Activated CD4-positive, alpha-beta T cell treated with anti-CD3 and anti-CD28 coated beads, Interleukin-10, Interleukin-2, amounts not matched to agents 100 ng/mL and 50 ng/mL, durations not matched to agents 16 hours and 8 hours (primary cell): Measurements from ENCODE around the gene DDX39B.

Source experiments
- DNase-seq: peaks from one replicate; pipeline ENCODE4 v3.0.0-alpha.2; 2020

DDX39B gene

DNA sequence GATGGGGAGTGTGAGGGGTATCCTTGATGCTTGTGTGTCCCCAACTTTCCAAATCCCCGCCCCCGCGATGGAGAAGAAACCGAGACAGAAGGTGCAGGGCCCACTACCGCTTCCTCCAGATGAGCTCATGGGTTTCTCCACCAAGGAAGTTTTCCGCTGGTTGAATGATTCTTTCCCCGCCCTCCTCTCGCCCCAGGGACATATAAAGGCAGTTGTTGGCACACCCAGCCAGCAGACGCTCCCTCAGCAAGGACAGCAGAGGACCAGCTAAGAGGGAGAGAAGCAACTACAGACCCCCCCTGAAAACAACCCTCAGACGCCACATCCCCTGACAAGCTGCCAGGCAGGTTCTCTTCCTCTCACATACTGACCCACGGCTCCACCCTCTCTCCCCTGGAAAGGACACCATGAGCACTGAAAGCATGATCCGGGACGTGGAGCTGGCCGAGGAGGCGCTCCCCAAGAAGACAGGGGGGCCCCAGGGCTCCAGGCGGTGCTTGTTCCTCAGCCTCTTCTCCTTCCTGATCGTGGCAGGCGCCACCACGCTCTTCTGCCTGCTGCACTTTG, 33.6 kb upstream of the DDX39B start, which contains the start of gene TNF:
TSS of gene TNF (plus strand) at position 231 of the 567 bp plus-strand sequence. CDS start at position 408, 177 bp downstream.
- peak; percentile 96 for DNase-seq

DNA sequence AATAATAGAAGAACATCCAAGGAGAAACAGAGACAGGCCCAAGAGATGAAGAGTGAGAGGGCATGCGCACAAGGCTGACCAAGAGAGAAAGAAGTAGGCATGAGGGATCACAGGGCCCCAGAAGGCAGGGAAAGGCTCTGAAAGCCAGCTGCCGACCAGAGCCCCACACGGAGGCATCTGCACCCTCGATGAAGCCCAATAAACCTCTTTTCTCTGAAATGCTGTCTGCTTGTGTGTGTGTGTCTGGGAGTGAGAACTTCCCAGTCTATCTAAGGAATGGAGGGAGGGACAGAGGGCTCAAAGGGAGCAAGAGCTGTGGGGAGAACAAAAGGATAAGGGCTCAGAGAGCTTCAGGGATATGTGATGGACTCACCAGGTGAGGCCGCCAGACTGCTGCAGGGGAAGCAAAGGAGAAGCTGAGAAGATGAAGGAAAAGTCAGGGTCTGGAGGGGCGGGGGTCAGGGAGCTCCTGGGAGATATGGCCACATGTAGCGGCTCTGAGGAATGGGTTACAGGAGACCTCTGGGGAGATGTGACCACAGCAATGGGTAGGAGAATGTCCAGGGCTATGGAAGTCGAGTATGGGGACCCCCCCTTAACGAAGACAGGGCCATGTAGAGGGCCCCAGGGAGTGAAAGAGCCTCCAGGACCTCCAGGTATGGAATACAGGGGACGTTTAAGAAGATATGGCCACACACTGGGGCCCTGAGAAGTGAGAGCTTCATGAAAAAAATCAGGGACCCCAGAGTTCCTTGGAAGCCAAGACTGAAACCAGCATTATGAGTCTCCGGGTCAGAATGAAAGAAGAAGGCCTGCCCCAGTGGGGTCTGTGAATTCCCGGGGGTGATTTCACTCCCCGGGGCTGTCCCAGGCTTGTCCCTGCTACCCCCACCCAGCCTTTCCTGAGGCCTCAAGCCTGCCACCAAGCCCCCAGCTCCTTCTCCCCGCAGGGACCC, 32.6 kb upstream of the DDX39B start:
- peak; percentile 65 for DNase-seq

DNA sequence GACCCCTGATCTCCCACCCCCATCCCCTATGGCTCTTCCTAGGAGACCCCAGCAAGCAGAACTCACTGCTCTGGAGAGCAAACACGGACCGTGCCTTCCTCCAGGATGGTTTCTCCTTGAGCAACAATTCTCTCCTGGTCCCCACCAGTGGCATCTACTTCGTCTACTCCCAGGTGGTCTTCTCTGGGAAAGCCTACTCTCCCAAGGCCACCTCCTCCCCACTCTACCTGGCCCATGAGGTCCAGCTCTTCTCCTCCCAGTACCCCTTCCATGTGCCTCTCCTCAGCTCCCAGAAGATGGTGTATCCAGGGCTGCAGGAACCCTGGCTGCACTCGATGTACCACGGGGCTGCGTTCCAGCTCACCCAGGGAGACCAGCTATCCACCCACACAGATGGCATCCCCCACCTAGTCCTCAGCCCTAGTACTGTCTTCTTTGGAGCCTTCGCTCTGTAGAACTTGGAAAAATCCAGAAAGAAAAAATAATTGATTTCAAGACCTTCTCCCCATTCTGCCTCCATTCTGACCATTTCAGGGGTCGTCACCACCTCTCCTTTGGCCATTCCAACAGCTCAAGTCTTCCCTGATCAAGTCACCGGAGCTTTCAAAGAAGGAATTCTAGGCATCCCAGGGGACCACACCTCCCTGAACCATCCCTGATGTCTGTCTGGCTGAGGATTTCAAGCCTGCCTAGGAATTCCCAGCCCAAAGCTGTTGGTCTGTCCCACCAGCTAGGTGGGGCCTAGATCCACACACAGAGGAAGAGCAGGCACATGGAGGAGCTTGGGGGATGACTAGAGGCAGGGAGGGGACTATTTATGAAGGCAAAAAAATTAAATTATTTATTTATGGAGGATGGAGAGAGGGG, 31.7 kb upstream of the DDX39B start:
- no peak for DNase-seq

- peak; percentile 88 for DNase-seq
Measured at GRCh38 chr6:31572041-31572911, 30.5 kb upstream of the DDX39B start, which contains the start of gene LTA. Gene LTA, plus strand, starts transcription at chr6:31572289. Its CDS starts 454 bp downstream, at chr6:31572743.

DNA sequence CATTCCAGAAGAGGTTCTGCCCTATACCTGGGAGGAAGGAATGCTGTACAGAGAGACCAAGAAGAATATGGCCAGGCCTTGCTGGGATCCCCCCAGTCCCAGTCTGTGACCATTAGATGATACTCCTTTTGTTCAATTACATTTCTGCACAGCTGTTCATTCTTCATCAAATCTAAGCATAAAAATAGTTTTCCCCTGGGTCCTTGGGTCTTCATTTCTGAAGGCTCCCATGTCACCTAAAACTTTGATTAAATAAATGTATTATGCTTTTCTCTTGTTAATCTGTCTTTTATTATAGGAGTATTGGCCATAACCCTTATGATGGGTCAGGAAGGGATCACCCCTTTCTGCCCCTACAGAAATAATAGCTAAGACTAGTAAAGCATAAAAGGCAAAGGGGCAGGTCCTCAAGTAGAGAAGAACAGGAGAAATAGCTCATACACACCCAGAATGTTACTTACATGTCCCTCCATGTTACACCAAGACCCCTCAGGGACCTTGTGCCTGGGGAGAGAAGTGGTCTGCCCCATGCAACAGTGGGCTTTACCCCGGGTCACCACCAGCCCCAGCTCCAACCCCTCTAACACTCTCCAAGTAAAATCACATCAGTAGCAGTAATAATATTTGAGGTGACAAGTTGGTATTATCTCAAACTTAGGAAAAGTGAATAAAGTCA, 28.2 kb upstream of the DDX39B start:
- DNase-seq, result no peak

GRCh38 chr6:31568537-31568961, 26.7 kb upstream of the DDX39B start:
- DNase-seq, result peak; percentile 96

DNA sequence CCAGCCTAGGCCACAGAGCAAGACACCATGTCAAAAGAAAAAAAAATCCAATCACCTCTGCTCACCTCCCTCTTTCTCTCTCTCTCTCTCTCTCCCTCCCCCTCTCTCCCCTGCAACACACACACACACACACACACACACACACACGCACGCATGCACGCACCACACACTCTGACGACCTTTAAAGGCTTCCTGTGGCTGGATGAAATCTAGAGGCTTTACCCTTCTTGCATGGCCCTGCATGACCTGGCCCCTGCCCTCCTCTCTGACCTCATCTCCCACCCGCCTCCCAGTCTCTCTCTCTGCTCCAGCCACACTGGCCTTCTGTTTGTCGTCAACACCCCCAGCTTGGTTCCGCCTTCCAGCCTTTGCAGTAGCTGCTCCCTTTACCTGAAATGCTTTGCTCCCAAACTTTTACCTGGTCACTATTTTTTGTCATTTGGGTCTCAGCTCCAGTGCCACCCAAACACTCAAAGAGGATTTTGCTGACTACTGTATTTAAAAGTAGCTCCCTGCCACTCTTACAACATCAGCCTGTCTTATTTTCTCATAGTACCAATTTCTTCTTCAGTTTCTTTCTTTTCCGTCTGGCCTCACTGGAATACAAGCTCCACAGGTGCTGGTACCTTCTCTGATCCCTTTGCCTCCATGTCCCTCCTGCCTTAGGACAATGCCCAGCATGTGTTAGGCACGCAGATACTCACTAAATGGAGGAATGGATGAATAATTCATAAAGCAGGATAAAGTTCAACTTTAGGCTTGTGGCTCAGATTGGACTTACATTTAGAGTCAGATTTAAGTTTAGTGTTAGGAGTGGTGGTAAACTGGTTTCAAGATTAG, 25.9 kb upstream of the DDX39B start:
- DNase-seq, result peak; percentile 47

DNA sequence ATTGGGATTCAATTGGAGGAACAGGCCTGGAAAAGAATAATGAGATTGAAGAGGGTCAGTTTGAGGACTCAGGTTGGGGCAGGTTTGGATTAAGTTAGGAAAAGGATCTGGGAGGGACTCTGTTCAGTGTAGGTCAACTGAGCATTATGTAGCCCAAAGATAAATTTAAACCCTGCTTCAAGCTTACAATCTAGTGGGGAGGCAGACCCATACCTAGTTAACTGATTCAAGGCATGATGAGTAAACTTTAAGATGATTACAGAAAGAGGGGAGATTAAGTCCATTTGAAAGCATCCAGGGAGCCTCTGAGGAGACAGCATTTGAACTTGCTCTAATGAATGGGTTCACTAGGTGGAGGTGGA, 18.9 kb upstream of the DDX39B start:
- DNase-seq, result no peak

- DNase-seq, result peak; percentile 89
Measured at GRCh38 chr6:31559958-31560696, 18.3 kb upstream of the DDX39B start.

DNA sequence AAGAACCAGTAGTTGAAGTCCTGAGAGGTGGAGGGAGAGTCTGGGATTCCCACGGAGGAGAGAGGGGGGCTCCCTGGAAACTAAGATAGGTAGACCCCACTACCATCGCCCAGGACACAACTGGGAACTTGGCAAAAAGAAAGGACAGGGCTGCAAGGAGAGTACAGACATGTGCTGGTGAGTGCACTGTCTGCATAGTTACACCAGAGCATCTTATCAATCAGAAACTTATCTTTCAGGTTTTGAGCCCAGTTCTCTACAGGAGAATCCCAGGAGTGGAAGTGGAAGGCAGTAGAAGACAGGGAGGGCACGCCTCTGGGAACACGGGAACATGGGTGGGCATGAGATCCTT, 17.8 kb upstream of the DDX39B start:
- no peak for DNase-seq

GRCh38 chr6:31558631-31559500, 17.1 kb upstream of the DDX39B start:
- DNase-seq, result peak; percentile 81

DNA sequence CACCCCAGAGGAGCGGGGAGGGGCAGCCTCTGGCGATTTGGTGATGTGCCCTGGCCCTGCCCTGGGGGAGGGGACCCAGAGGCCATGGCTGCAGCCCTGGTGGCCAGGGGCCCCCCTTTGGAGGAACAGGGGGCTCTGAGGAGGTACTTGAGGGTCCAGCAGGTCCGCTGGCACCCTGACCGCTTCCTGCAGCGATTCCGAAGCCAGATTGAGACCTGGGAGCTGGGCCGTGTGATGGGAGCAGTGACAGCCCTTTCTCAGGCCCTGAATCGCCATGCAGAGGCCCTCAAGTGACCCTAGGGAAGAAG, 16.5 kb upstream of the DDX39B start:
- no peak for DNase-seq

DNA sequence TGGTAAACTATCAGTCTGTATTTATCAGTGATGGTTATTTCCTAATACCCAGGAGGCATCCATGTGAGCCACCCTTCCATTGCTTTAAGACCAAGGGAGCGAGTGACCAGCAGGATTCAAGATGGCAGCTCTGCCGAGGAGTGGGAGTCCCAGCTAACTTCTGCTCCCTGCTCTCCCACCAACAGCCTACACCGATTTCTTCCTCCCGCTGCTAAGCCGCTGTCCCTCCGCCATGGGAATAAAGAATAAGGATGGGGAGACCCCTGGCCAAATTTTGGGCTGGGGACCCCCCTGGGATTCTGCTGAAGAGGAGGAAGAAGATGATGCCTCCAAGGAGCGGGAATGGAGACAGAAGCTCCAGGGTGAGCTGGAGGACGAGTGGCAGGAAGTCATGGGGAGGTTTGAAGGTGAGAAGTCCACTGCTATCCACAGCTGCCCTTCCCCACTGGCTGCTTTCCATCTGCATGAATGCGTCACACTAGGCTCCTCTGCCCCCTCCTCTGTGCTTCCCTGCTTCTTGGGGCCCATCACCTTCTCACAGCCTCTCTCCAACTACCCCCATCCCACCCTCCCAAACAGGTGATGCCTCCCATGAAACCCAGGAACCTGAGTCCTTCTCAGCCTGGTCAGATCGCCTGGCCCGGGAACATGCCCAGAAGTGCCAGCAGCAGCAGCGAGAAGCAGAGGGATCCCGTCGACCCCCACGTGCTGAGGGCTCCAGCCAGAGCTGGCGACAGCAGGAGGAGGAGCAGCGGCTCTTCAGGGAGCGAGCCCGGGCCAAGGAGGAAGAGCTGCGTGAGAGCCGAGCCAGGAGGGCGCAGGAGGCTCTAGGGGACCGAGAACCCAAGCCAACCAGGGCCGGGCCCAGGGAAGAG, 15.9 kb upstream of the DDX39B start:
- no peak for DNase-seq

DNA sequence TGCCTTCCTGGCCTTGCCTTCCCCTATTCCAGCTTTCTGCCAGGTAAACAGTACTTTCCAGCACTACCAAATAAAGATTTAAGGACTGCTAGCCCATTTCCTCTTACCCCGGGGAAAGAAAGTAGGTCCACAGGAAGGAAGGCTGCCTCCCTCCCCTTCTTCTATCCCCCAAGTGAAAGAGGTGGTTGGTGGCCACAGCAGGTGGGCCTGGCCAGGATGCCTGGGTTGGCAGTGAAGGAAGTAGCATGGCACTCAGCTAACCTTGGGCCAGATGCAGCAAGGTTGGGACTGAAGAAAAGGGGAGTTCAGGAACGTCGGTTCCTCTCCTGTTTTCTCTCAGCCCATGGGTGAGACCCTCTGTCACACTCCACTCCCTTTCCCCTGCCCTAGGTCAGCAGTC, 14.5 kb upstream of the DDX39B start:
- DNase-seq, result no peak

DNA sequence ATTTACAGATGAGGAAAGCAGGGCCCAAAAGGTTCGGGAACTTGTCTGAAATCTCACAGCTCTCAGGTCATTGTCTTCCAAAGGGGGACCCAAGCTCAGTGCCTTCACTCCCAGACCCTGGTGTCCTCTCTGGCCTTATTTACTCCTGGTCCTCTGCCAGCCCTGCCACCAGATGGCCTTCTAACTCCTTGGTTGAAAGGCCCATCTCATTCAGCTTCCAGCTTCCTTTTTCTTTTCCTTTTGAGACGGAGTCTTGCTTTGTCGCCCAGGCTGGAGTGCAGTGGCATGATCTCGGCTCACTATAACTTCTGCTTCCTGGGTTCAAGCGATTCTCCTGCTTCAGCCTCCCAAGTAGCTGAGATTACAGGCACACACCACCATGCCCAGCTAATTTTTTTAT, 9.6 kb upstream of the DDX39B start:
- peak; percentile 85 for DNase-seq

- no peak for DNase-seq
Measured at GRCh38 chr6:31548544-31548873, 6.7 kb upstream of the DDX39B start.

DNA sequence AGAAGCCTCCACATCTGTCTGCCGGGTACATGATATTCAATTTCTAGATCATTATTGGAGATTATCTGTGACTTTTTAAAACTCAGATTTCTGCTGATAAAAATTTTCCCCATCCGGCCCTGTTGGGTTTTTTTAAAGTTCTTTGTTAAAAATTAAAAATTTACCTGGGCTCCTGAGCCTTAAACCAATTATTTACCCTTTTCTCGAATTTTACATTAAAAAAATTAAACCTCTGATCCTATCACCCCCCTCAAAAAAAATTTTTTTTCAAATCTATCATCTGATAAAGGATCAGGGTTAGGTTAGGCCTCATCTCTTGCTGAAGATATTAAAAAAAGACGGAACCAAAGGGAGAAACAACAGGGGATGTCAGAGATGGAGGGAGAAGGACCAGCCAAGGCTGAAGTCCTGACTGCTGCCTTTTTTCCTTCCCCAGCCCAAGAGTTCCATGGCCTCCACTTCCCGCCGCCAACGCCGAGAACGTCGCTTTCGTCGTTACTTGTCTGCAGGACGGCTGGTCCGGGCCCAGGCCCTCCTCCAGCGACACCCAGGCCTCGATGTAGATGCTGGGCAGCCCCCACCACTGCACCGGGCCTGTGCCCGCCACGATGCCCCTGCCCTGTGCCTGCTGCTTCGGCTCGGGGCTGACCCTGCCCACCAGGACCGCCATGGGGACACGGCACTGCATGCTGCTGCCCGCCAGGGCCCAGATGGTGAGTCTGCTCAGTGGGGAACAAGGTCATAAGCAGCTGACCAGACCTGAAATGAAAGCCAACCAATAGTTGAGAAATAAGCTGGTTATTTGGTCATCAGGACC, 6.1 kb upstream of the DDX39B start:
- DNase-seq, result no peak
